GM20000 (cell line): ENCODE measurements around the gene OGDH.

ENCODE experiments used
- DNase-seq: peaks from one replicate; pipeline ENCODE4 v3.0.0; 2012; ENCODE audit warnings: low spot score
- TF ChIP-seq, protein P1 (sequence below): IDR thresholded peaks from 2 replicates; pipeline ENCODE4 v1.5.1; 2012; ENCODE audit warnings: mild to moderate bottlenecking, control low read depth; ENCODE audit errors: extremely low read depth, missing control alignments

OGDH gene

GRCh38 chr7:44631458-44632115, 25.2 kb downstream of the OGDH start:
- TF ChIP-seq, protein P1, sequence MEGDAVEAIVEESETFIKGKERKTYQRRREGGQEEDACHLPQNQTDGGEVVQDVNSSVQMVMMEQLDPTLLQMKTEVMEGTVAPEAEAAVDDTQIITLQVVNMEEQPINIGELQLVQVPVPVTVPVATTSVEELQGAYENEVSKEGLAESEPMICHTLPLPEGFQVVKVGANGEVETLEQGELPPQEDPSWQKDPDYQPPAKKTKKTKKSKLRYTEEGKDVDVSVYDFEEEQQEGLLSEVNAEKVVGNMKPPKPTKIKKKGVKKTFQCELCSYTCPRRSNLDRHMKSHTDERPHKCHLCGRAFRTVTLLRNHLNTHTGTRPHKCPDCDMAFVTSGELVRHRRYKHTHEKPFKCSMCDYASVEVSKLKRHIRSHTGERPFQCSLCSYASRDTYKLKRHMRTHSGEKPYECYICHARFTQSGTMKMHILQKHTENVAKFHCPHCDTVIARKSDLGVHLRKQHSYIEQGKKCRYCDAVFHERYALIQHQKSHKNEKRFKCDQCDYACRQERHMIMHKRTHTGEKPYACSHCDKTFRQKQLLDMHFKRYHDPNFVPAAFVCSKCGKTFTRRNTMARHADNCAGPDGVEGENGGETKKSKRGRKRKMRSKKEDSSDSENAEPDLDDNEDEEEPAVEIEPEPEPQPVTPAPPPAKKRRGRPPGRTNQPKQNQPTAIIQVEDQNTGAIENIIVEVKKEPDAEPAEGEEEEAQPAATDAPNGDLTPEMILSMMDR: no peak
- no peak for DNase-seq

DNA sequence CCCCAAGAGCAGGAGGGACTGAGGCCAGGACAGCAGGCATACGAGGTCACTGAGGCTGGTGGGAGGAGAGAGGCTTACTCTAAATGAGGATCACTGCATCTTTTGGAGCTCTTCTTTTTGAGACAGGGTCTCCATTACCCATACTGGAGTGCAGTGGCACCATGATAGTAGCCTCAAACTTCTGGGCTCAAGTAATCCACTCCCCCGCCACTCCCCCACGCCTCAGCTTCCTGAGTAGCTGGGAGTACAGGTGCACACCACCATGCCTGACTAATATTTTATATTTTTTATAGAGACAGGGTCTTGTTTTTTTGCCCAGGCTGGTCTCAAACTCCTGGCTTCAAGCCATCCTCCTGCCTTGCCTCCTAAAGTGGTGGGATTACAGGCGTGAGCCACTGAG, 25.8 kb downstream of the OGDH start:
- TF ChIP-seq, protein P1: no peak
- no peak for DNase-seq

GRCh38 chr7:44633254-44634186, 27.1 kb downstream of the OGDH start:
- TF ChIP-seq, protein P1: no peak
- DNase-seq: peak; percentile 55

- no peak for DNase-seq
- TF ChIP-seq, protein P1: no peak
Measured at GRCh38 chr7:44634187-44634838, 27.9 kb downstream of the OGDH start.

DNA sequence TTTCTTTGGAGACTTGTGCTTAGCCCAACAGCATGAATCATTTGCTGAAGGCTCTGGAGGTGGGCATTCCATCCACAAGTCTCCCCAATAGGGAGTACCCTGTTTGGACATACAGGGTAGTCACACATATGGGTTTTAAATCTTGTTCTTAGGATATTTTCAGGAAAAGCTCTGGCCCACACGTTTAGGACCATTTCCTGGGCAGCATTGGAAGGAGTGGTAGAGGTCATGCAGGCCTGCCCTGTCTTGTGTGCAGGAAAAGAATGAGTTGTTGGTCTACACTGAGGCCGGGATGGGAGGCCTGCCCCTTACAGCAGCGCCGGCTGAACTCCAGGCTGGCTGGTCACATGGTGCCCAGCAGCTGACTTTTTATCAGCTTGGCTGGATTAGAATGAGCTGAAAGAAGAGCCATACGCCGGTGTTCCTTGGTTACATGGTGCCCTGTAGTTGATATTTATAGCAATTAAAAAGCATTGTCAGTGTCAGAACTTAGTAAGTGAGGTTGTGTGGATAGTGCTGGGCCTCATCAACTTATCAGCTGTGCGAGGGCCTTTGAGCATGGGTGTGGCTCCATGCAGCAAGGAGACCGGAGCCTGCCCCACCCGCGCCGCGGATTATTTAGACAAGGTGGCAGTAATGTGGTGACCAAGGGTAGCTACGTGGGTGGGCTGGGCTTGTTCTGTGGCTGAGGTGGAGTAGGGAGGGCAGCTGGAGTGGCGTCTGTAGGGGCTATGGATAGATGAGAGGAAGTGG, 28.6 kb downstream of the OGDH start:
- no peak for DNase-seq
- TF ChIP-seq, protein P1: no peak

- TF ChIP-seq, protein P1: no peak
- no peak for DNase-seq
Measured at GRCh38 chr7:44636041-44636584, 29.7 kb downstream of the OGDH start.
